ENCODE measurements around the gene TBC1D13. TPM values are rescaled to one million over a fixed set of nuclear protein-coding genes. Genes with fewer than 3 reads are reported as not detected.

The TBC1D13 gene
- total and polyA plus RNA-seq, 2 of the 13 experiments (the other 11 are each of a cell fraction or from before 2014, with no cell fraction given) = 17.9 to 19.7 TPM

DNA sequence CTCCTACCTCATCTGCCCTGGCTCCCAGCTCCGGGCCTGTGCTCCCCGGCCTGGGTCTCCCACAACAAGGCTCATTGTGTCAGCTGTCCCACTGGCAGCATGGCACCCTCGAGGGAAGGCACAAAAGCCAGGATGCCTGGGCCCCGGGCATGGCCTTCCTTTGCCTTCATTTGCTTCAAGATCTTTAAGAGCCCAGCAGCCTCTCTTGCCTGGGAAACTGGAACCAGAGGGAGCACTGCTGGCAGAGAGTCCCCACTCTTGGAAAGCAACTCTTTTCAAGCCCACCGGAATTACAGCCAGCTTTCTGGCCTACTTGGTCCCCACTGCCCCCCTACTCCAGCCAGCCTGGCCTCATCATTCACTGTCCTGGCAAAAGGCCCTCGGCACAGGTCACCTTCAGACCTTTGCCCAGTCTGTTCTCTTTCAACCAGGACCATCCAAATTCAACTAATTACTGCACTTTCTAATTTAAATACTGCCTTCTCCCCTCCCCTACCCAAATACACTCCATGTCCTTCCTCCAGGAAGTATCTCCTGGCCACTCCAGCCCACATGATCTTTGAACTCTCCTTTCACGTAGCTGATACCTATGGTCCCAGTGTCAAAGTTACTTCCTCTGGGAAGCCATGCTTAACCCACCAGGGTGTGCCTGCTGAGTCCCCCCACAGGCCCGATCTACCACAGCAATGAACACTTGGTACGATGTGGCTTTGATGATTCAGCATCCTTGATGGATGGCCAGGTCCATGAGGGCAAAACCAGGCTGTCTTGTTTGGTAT is 24.2 kb upstream of the TBC1D13 start (continued):
- TF ChIP-seq, protein P1, sequence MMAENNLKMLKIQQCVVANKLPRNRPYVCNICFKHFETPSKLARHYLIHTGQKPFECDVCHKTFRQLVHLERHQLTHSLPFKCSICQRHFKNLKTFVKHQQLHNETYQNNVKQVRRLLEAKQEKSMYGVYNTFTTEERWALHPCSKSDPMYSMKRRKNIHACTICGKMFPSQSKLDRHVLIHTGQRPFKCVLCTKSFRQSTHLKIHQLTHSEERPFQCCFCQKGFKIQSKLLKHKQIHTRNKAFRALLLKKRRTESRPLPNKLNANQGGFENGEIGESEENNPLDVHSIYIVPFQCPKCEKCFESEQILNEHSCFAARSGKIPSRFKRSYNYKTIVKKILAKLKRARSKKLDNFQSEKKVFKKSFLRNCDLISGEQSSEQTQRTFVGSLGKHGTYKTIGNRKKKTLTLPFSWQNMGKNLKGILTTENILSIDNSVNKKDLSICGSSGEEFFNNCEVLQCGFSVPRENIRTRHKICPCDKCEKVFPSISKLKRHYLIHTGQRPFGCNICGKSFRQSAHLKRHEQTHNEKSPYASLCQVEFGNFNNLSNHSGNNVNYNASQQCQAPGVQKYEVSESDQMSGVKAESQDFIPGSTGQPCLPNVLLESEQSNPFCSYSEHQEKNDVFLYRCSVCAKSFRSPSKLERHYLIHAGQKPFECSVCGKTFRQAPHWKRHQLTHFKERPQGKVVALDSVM (CRISPR knock-in tag; IDR thresholded peaks at IDR 0.05) = no peak
- TF ChIP-seq, protein P2, sequence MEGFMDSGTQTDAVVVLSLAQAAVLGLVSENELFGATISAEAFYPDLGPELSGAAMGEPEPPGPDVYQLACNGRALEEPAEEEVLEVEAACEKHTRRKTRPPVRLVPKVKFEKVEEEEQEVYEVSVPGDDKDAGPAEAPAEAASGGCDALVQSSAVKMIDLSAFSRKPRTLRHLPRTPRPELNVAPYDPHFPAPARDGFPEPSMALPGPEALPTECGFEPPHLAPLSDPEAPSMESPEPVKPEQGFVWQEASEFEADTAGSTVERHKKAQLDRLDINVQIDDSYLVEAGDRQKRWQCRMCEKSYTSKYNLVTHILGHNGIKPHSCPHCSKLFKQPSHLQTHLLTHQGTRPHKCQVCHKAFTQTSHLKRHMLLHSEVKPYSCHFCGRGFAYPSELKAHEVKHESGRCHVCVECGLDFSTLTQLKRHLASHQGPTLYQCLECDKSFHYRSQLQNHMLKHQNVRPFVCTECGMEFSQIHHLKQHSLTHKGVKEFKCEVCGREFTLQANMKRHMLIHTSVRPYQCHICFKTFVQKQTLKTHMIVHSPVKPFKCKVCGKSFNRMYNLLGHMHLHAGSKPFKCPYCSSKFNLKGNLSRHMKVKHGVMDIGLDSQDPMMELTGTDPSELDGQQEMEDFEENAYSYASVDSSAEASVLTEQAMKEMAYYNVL (CRISPR knock-in tag; IDR thresholded peaks at IDR 0.05; ENCODE audit: borderline replicate concordance) = no peak
- peak; percentile 61 for TF ChIP-seq SAP130 (CRISPR knock-in tag; IDR thresholded peaks at IDR 0.05; ENCODE audit: low read depth)
- TF ChIP-seq ZNF792 (CRISPR knock-in tag; IDR thresholded peaks at IDR 0.05) = 0 out of 2 replicates have a peak, but pooled peaks have one; percentile 21
- TF ChIP-seq, protein P3, sequence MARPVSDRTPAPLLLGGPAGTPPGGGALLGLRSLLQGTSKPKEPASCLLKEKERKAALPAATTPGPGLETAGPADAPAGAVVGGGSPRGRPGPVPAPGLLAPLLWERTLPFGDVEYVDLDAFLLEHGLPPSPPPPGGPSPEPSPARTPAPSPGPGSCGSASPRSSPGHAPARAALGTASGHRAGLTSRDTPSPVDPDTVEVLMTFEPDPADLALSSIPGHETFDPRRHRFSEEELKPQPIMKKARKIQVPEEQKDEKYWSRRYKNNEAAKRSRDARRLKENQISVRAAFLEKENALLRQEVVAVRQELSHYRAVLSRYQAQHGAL (CRISPR knock-in tag; IDR thresholded peaks at IDR 0.05; ENCODE audit: not compliant biosample characterization) = no peak
- TF ChIP-seq, protein P4, sequence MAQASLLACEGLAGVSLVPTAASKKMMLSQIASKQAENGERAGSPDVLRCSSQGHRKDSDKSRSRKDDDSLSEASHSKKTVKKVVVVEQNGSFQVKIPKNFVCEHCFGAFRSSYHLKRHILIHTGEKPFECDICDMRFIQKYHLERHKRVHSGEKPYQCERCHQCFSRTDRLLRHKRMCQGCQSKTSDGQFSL (CRISPR knock-in tag; IDR thresholded peaks at IDR 0.05) = no peak
- TF ChIP-seq, protein P5, sequence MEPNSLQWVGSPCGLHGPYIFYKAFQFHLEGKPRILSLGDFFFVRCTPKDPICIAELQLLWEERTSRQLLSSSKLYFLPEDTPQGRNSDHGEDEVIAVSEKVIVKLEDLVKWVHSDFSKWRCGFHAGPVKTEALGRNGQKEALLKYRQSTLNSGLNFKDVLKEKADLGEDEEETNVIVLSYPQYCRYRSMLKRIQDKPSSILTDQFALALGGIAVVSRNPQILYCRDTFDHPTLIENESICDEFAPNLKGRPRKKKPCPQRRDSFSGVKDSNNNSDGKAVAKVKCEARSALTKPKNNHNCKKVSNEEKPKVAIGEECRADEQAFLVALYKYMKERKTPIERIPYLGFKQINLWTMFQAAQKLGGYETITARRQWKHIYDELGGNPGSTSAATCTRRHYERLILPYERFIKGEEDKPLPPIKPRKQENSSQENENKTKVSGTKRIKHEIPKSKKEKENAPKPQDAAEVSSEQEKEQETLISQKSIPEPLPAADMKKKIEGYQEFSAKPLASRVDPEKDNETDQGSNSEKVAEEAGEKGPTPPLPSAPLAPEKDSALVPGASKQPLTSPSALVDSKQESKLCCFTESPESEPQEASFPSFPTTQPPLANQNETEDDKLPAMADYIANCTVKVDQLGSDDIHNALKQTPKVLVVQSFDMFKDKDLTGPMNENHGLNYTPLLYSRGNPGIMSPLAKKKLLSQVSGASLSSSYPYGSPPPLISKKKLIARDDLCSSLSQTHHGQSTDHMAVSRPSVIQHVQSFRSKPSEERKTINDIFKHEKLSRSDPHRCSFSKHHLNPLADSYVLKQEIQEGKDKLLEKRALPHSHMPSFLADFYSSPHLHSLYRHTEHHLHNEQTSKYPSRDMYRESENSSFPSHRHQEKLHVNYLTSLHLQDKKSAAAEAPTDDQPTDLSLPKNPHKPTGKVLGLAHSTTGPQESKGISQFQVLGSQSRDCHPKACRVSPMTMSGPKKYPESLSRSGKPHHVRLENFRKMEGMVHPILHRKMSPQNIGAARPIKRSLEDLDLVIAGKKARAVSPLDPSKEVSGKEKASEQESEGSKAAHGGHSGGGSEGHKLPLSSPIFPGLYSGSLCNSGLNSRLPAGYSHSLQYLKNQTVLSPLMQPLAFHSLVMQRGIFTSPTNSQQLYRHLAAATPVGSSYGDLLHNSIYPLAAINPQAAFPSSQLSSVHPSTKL (CRISPR knock-in tag; IDR thresholded peaks at IDR 0.05) = no peak
- no peak for TF ChIP-seq U2AF1 (optimal IDR thresholded peaks at IDR 0.05; ENCODE audit: low read depth, low read length)
- TF ChIP-seq NCOA1 (CRISPR knock-in tag; IDR thresholded peaks at IDR 0.05) = no peak
- TF ChIP-seq MED13 (CRISPR knock-in tag; IDR thresholded peaks at IDR 0.05) = no peak
- TF ChIP-seq ZNF644 (CRISPR knock-in tag; IDR thresholded peaks at IDR 0.05; ENCODE audit: low read depth) = 0 out of 2 replicates have a peak, but pooled peaks have one; percentile 36
- TF ChIP-seq, protein P6, sequence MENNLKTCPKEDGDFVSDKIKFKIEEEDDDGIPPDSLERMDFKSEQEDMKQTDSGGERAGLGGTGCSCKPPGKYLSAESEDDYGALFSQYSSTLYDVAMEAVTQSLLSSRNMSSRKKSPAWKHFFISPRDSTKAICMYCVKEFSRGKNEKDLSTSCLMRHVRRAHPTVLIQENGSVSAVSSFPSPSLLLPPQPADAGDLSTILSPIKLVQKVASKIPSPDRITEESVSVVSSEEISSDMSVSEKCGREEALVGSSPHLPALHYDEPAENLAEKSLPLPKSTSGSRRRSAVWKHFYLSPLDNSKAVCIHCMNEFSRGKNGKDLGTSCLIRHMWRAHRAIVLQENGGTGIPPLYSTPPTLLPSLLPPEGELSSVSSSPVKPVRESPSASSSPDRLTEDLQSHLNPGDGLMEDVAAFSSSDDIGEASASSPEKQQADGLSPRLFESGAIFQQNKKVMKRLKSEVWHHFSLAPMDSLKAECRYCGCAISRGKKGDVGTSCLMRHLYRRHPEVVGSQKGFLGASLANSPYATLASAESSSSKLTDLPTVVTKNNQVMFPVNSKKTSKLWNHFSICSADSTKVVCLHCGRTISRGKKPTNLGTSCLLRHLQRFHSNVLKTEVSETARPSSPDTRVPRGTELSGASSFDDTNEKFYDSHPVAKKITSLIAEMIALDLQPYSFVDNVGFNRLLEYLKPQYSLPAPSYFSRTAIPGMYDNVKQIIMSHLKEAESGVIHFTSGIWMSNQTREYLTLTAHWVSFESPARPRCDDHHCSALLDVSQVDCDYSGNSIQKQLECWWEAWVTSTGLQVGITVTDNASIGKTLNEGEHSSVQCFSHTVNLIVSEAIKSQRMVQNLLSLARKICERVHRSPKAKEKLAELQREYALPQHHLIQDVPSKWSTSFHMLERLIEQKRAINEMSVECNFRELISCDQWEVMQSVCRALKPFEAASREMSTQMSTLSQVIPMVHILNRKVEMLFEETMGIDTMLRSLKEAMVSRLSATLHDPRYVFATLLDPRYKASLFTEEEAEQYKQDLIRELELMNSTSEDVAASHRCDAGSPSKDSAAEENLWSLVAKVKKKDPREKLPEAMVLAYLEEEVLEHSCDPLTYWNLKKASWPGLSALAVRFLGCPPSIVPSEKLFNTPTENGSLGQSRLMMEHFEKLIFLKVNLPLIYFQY (CRISPR knock-in tag; IDR thresholded peaks at IDR 0.05; ENCODE audit: borderline replicate concordance) = peak; percentile 40; the same call in 1 of the 2 replicates
- TF ChIP-seq ZNF263 (CRISPR knock-in tag; IDR thresholded peaks at IDR 0.05) = peak; percentile 83
